Calu3 (cell line): Measurements from ENCODE around the gene PRF1. TPM values are rescaled to one million over a fixed set of nuclear protein-coding genes. Genes with fewer than 3 reads are reported as not detected.

ENCODE experiments used
- BruUV-seq: library from RNA; stranded (reverse); fragments of 400-500 nt; replicated peaks from 2 replicates; lab custom pipeline; 2021; lab: Mats Ljungman, UMichigan
- CTCF ChIA-PET: fragments of 300-600 bp; sonication (Branson Sonifier 250); formaldehyde crosslinking; loops from one replicate; lab custom pipeline; 2022; ENCODE audit warnings: antibody characterized with exemption; lab: Charles Lee
- DNase-seq: peaks from one replicate; pipeline ENCODE4 v3.0.0; 2022
- H3K27ac Mint-ChIP-seq: one replicate; pipeline ENCODE4 v1.8.0; 2022; ENCODE audit warnings: mixed read lengths; ENCODE audit not compliant: unreplicated experiment
- H3K27me3 Mint-ChIP-seq: one replicate; pipeline ENCODE4 v1.8.0; 2022; ENCODE audit warnings: mixed read lengths; ENCODE audit not compliant: unreplicated experiment
- H3K36me3 Mint-ChIP-seq: one replicate; pipeline ENCODE4 v1.8.0; 2022; ENCODE audit warnings: mild to moderate bottlenecking, moderate library complexity, mixed read lengths; ENCODE audit not compliant: insufficient read depth, unreplicated experiment
- H3K4me1 Mint-ChIP-seq: one replicate; pipeline ENCODE4 v1.8.0; 2022; ENCODE audit warnings: mild to moderate bottlenecking, low read depth, mixed read lengths; ENCODE audit not compliant: unreplicated experiment
- H3K4me3 Mint-ChIP-seq: one replicate; pipeline ENCODE4 v1.8.0; 2022; ENCODE audit warnings: mild to moderate bottlenecking, low read depth, moderate library complexity, mixed read lengths; ENCODE audit not compliant: unreplicated experiment
- H3K9me3 Mint-ChIP-seq: one replicate; pipeline ENCODE4 v1.8.0; 2022; ENCODE audit warnings: low read depth, mixed read lengths; ENCODE audit not compliant: unreplicated experiment
- intact Hi-C: fragments of 100-400 bp; cut with micrococcal nuclease; formaldehyde crosslinking; loops from one replicate; pipeline ENCODE4 v1.10.0; 2022; ENCODE audit not compliant: unreplicated experiment
- total RNA-seq: library from RNA; stranded (reverse); gene quantifications from 2 replicates; pipeline ENCODE4 v1.2.3, GENCODE V29; 2022
- TF ChIP-seq, protein P1 (sequence below): fragments of 200-600 bp; IDR thresholded peaks from one replicate; pipeline ENCODE4 v1.8.0; 2022; ENCODE audit warnings: antibody characterized with exemption; ENCODE audit not compliant: unreplicated experiment

Gene PRF1
- total RNA-seq, 1 experiment from 2014 or later: not detected

DNA sequence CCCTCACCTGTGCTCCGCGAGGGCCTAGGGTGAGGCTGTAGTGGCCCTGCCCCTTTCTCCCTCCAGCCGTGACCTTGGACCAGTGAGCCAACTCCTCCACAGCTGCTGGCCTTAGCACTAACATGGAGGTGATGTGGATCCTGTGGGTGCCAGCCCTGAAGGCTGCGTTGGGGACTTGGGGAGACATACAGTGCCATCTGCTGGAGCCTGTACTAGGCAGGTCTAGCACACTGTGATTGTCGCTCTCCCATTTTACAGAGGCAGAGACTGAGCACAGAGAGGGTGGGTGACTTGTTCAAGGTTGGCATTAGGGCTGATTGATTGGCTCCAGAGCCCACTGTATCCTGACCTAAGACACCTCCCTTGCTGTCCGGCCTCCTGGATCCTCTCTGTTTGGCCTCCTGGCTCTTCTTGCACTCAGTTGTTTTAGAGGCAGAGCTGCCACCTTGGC, 37.6 kb downstream of the PRF1 start:
- H3K9me3 Mint-ChIP-seq: no peaks in the 10 kb centered on the region
- no peak overlapping the region for H3K27ac Mint-ChIP-seq
- CTCF ChIA-PET: interaction anchor here (1.3 kb wide), 1 partner anchor 104 kb away, joined by 3 read pairs; no protein-coding TSS in a partner anchor
- intact Hi-C loops: no loop called here
- DNase-seq: no peak
- peaks cover 2% of the 10 kb centered on the region for H3K4me1 Mint-ChIP-seq
- H3K27me3 Mint-ChIP-seq: peaks cover 94% of the 10 kb centered on the region
- no TSS peak for BruUV-seq
- no peak overlapping the region for H3K4me3 Mint-ChIP-seq
- TF ChIP-seq, protein P1, sequence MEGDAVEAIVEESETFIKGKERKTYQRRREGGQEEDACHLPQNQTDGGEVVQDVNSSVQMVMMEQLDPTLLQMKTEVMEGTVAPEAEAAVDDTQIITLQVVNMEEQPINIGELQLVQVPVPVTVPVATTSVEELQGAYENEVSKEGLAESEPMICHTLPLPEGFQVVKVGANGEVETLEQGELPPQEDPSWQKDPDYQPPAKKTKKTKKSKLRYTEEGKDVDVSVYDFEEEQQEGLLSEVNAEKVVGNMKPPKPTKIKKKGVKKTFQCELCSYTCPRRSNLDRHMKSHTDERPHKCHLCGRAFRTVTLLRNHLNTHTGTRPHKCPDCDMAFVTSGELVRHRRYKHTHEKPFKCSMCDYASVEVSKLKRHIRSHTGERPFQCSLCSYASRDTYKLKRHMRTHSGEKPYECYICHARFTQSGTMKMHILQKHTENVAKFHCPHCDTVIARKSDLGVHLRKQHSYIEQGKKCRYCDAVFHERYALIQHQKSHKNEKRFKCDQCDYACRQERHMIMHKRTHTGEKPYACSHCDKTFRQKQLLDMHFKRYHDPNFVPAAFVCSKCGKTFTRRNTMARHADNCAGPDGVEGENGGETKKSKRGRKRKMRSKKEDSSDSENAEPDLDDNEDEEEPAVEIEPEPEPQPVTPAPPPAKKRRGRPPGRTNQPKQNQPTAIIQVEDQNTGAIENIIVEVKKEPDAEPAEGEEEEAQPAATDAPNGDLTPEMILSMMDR: no peak
- no peaks in the 10 kb centered on the region for H3K36me3 Mint-ChIP-seq

DNA sequence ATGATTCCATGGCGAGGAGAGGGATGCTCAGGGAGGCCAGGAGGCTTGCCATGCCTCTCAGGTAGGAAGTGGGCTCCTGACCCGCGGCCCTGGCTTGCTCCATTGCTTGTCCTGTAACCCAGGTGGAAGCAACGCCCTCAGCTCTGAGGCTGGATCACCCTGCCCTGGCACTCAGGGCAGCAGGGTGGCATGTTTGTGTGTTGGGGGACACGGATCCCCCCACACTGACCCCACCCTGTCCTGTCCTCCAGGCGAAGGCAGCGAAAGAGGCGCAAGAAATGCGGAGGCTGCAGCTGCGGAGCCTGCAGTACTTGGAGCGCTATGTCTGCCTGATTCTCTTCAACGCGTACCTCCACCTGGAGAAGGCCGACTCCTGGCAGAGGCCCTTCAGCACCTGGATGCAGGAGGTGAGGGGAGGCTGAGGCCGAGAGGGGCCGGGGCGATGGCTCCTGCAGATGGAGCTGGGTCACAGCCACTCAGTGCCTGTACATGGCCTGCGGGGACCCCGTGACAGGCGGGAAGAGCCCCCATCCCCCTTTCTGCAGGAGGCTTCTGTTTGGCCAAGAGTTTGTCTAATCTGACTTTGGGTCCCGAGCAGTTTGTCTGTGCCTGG, 38.3 kb downstream of the PRF1 start:
- peaks cover 94% of the 10 kb centered on the region for H3K27me3 Mint-ChIP-seq
- no peaks in the 10 kb centered on the region for H3K9me3 Mint-ChIP-seq
- CTCF ChIA-PET: interaction anchor here (1.3 kb wide), 1 partner anchor 103 kb away, joined by 3 read pairs; no protein-coding TSS in a partner anchor
- H3K4me1 Mint-ChIP-seq: peaks cover 9% of the 10 kb centered on the region
- intact Hi-C loops: no loop called here
- no peak overlapping the region for H3K27ac Mint-ChIP-seq
- H3K4me3 Mint-ChIP-seq: no peak overlapping the region
- BruUV-seq: no TSS peak
- H3K36me3 Mint-ChIP-seq: peaks cover 6% of the 10 kb centered on the region
- TF ChIP-seq, protein P1: no peak
- DNase-seq: no peak

DNA sequence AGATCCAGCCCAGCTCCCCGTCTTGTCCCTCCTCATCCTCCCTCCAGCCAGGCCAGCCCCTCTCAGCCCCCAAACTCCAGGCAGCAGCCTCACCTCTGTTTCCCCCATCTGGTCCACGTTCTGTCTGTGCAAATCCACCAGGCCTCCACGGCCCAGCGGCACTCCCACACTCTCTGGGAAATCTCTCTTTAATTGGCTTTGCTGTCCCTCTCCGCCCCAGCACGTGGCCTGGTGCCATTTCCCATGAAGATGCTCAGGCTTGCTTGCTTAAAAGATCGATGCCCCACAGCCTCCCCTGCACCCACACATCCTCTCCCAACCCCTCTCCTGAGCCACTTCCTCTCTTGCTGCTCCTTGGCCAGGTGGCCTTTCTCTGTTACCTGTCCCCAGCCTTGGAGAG, 39.3 kb downstream of the PRF1 start:
- DNase-seq: no peak
- H3K36me3 Mint-ChIP-seq: peaks cover 9% of the 10 kb centered on the region
- intact Hi-C loops: no loop called here

DNA sequence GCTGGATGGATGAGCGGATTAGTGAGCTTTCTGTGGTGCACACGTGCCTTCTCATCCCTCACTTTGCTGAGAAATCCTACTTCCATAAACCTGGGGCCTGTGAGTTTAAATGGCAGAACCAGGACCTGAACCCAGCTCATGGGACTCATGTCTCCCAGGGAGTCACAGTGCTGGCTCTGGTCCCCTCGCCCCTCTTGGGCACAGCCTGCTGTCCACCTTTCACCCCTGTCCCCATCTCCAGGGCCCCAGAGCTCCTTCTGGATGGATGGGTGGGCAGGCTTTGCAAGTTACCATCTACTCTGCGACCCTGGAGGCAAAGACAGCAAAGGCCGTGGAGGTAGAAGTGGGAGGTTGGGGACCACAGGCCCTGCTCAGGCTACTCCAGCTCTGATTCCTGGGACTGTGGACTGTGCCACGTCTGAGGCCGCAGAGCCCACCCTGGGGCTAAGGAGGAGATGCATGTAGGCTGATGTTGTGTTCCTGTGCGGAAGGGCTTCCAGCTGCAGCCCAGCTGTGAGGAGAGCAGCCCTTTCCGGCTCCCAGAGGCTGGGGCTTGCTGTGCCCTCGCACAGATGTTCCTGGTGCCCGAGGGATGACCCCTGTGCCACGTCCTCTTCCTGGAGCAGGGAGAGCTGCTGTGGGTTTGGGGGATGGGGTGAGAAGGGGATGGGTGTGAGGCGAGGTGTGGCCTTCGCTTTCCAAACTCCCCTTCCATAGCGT, 40.3 kb downstream of the PRF1 start:
- TF ChIP-seq, protein P1: no peak
- H3K36me3 Mint-ChIP-seq: peaks cover 9% of the 10 kb centered on the region
- H3K4me1 Mint-ChIP-seq: peaks cover 20% of the 10 kb centered on the region
- intact Hi-C loops: no loop called here
- DNase-seq: no peak
- no peak overlapping the region for H3K4me3 Mint-ChIP-seq
- no peak overlapping the region for H3K27ac Mint-ChIP-seq
- H3K9me3 Mint-ChIP-seq: no peaks in the 10 kb centered on the region
- CTCF ChIA-PET: interaction anchor here (0.9 kb wide), 1 partner anchor 10 kb away, joined by 3 read pairs; no protein-coding TSS in a partner anchor
- peaks cover 94% of the 10 kb centered on the region for H3K27me3 Mint-ChIP-seq
- no TSS peak for BruUV-seq

More for the DNA sequence above, 39.3 kb downstream of the PRF1 start:
- H3K27me3 Mint-ChIP-seq: peaks cover 94% of the 10 kb centered on the region
- H3K9me3 Mint-ChIP-seq: no peaks in the 10 kb centered on the region
- H3K27ac Mint-ChIP-seq: no peak overlapping the region
- no TSS peak for BruUV-seq
- TF ChIP-seq, protein P1: no peak
- peaks cover 19% of the 10 kb centered on the region for H3K4me1 Mint-ChIP-seq
- CTCF ChIA-PET: no interaction called here
- H3K4me3 Mint-ChIP-seq: no peak overlapping the region
